Stimulated activated CD4-positive, alpha-beta T cell treated with anti-CD3 and anti-CD28 coated beads, Interleukin-2, amount 100 ng/mL, for 4 hours (primary cell): ENCODE results near the gene ARCN1.
"Not testable (repeated sequence)": the region's sequence is repeated elsewhere in the genome, so short reads cannot be mapped to it uniquely, and the experiment has no call there.

ENCODE experiments used
- DNase-seq: peaks from one replicate; pipeline ENCODE4 v3.0.0-alpha.2; 2020; ENCODE audit warnings: low read depth

The ARCN1 gene

DNA sequence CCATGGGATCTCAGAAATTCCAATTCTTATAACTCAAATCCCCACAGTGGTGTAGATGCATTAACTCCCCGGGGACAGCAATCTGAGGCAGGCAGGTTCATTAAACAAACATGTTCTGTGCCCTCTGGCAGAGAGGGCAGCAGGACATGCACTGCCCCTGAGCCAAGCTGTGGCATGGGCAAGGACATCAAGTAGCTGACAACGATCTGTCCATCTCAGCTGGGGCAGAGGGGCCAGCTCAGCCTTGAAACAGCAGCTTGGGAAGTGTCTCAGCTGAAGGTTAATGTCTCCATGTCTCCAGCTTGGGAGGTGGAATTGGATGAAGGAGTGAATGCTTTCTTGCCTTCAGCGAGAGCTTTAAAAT, 27.6 kb upstream of the ARCN1 start:
- DNase-seq, result no peak

DNA sequence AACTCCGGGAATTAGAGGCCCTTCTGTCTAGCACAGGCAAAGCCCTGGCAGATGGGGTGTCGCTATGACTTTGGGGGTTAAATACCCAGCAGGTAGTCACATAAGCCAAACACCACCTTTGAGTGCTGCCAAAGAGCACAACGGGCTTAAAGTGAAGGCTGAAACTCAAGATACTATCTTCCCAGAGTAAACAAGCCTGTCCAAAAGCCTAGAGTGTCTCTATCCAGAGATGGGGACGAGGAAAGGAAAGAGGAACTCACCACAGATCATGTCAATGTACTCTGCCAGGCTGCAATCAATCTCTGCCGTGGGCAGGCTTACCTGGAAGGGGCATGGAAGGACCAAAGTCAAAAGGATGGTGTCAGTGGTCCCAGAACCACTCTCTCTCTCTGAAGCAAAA, 26.7 kb upstream of the ARCN1 start:
- DNase-seq, result no peak

DNA sequence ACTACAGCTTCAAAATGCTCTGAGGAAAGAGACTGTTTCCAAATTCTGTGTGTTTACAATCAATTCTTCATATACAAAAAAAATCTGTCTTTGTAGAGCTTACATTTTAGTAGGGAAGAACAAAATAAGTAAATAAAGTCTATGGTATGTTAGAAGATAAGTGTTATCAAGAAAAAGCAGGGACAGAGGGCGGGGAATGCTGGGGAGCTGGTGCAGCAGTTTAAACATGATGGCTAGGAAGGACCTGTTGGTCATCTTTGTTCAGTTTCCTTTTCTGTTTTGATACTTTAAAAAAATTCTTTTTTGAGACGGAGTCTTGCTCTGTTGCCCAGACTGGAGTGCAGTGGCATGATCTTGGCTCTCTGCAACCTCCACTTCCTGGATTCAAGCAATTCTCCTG, 25.1 kb upstream of the ARCN1 start:
- no peak for DNase-seq

DNA sequence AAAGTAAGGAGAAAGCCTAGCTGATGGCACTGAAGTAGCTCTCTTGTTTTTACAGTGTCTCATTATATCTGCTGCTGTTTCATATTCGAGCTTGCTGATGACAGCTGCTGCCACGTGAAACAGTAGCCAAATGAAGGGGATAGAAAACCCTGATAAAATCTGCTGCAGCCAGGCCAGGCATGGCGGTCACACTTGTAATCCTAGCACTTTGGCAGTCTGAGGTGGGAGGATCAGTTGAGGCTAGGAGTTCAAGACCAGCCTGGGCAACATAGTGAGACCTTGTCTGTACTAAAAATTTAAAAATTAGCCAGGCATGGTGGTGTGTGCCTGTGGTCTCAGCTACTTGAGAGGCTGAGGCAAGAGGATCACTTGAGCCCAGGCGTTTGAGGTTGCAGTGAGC, 19.9 kb upstream of the ARCN1 start:
- DNase-seq, result no peak

DNA sequence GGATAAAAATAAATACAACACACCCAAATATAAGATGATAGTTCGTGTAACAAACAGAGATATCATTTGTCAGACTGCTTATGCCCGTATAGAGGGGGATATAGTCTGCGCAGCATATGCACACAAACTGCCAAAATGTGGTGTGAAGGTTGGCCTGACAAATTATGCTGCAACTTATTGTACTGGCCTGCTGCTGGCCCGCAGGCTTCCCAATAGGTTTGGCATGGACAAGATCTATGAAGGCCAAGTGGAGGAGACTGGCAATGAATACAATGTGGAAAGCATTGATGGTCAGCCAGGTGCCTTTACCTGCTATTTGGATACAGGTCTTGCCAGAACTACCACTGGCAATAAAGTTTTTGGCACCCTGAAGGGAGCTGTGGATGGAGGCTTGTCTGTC, 11.4 kb upstream of the ARCN1 start:
- no peak for DNase-seq

DNA sequence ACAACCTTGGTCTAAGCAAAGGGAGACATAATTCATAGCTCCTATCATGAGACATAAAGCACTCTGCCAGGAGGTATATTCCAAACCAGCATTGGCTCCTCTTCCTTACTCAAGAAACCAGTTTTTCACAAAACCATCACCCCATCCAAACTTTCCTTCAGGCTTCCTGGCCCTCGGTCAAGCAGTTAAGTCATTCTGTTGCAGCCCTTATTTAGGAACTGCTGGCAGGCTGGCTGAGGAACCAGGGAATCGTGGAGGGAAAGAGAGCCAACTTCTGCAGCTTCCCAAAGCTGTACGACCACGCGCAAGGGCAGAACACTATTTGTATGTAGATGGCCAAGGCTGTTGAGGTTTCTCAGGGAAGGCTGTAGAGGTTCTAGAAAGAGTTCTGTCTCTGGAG, 7.2 kb upstream of the ARCN1 start:
- DNase-seq, result no peak

DNA sequence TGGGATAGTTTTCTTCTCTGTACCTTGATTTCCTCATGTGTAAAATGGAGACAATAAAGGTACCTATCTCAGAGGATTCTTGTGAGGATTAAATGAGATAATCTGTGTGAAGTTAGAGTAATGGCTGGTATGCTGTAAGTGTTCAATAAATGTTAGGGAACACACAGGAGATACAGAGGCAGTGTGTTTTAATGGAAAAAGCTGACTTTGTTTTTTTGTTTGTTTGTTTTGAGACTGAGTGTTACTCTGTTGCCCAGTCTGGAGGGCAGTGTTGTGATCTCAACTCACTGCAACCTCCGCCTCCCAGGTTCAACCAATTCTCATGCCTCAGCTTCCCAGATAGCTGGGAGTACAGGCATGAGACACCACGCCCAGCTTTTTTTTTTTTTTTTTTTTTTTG, 2.5 kb upstream of the ARCN1 start:
- DNase-seq, result no peak

DNA sequence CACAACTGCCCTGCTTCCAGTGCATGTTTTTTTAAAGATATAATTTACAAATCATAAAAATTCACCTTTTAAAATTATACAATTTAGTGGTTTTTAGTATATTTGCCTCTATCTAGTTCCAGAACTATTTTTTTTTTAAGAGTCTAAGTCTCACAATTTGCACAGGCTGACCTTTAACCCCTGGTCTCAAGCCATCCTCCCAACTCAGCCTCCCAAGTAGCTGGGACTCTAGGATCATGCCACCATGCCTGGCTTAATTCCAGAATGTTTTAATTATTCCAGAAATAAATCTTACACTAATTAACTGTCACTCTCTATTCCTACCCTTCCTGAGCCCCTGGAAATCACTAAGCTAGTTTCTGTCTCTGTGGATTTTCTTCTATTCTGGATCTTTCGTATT, 1.4 kb upstream of the ARCN1 start:
- no peak for DNase-seq

DNA sequence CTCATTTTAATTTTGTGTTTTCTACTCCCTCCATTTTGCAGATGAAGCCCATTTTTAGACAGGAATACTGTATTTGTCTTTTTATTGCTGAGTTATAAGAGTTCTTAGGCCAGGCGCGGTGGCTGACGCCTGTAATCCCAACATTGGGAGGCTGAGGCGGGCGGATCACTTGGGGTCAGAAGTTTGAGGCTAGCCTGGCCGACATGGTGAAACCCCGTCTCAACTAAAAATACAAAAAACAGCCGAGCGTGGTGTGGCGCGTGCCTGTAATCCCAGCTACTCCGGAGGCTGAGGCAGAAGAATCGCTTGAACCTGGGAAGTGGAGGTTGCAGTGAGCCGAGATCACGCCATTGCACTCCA, 528 bp upstream of the ARCN1 start:
- DNase-seq, result not testable (repeated sequence)

DNA sequence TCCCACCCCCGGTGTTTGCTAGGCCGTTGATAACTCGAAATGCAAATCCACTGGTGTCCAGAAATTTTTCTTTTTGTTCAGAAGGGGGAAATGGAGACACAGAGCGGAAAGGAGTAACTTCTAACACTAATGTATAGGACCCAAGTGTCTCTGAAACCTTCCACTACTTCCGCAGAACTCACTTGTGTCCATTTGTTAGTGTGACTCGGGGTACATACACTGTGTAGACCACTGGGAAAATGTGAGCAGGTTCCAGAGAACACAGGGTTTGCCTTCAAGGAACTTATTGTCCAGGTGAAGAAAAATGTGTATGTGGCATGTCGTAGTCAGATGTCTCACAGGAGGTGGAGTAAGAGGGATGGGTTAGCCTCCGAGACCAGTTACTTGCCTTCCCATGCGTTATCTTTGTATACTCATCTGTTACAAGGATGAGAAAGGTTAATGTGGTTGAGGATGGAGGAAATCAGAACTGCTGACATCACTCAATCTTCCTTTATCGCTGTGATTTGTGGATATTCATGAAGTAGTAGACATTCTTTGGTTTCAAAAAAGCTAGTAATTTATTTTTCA, 857 bp downstream of the ARCN1 start:
- no peak for DNase-seq

DNA sequence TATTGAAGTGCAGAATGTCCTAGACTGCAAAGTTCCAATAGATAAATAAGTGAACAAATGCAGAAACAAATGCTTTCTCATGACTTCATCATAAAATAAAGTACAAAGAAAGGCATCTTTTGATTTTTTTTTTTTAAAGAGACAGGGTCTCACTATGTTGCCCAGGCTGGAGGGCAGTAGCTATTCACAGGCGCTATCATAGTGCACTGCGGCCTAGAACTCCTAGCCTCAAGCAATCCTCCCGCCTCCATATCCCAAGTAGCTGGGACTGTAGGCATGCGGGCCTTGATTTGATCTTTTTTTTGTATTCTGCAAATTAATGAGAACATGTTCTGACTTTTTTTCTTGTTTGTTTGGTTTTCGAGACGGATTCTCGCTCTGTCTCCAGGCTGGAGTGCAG, 2.4 kb downstream of the ARCN1 start:
- no peak for DNase-seq

DNA sequence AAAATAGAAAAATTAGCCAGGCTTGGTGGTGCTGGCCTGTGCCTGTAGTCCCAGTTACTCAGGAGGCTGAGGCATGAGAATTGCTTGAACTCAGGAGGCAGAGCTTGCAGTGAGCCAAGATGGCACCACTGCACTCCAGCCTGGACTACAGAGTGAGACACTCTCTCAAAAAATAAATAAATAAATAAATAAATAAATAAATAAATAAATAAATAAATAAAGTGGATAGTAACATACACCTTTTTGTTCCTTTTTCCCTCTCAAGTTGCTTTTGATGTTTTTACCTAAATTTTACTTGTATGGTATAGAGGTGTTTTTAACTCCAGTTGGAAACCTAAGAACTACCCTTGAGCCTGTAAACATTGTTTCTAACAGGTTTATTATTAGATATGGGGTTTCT, 5.8 kb downstream of the ARCN1 start:
- DNase-seq, result not testable (repeated sequence)

DNA sequence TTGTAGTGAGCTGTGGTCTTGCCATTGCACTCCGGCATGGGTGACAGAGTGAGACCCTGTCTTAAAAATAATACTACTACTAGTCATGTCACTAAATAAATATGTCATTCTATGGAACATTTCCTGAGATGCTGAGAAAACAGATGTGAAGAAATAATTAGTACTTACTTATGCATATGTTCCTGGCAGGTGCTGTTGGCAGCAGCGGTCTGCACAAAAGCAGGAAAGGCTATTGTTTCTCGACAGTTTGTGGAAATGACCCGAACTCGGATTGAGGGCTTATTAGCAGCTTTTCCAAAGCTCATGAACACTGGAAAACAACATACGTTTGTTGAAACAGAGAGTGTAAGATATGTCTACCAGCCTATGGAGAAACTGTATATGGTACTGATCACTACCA, 8.8 kb downstream of the ARCN1 start:
- no peak for DNase-seq

DNA sequence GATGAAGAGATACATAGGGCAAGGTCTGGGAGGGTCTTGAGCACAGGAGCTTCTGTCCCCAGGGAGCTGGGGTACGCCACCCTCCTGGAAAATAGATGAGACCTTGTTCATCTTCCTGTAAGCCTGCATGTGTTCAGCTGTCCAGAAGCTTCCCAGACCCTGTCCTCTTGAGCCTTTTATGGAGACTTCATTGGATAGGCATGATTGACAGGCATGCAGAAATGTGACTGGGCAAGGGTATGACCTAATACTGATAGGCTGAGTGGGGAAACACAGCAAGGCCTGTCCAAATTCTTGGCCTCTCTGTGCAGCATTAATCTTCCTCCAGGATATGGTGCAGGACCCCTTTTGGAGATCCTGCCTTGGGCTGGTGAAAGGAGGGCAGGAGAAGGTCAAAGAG, 15.7 kb downstream of the ARCN1 start:
- DNase-seq, result no peak

DNA sequence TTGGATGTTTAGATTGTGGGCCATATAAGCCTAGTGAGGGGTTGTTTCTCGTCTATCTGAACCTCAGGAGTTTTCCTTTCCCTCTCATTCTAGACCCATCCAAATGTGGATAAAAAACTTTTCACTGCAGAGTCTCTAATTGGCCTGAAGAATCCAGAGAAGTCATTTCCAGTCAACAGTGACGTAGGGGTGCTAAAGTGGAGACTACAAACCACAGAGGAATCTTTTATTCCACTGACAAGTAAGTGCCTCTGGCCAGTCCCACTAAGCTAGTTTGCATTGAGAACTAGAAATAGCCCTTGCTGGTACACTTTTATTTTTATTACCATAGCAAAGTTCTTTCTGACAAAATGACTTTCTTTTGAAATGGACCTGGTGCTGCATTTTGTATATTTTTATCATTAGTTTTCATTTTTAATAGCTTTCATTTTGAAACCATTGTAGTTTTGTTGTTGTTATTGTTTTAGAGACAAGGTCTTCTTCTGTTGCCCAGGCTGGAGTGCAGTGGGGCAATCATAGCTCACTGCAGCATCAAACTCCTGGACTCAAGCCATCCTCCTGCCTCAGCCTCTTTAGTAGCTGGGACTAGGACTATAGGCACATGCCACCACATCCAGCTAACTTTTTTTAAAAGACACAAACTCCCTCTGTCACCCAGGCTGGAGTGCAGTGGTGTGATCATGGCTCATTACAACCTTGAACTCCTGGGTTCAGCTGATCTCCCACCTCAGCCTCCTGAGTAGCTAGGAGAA, 20.6 kb downstream of the ARCN1 start:
- no peak for DNase-seq

DNA sequence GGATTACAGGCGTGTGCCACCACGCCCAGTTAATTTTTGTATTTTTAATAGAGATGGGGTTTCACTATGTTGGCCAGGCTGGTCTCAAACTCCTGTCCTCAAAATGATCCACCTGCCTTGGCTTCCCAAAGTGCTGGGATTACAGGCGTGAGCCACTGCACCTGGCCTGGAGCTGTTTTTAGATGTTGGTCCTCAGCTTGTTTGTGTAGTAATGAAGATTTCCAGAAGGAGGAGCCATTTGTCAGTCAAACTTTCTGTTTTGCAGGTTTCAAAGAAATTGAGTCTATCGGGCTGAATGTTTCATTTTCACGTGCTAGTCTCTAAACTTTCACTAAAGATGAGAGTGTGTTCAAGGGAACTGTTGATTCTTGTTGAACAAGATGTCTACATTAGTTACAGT, 22.8 kb downstream of the ARCN1 start:
- DNase-seq, result not testable (repeated sequence)

DNA sequence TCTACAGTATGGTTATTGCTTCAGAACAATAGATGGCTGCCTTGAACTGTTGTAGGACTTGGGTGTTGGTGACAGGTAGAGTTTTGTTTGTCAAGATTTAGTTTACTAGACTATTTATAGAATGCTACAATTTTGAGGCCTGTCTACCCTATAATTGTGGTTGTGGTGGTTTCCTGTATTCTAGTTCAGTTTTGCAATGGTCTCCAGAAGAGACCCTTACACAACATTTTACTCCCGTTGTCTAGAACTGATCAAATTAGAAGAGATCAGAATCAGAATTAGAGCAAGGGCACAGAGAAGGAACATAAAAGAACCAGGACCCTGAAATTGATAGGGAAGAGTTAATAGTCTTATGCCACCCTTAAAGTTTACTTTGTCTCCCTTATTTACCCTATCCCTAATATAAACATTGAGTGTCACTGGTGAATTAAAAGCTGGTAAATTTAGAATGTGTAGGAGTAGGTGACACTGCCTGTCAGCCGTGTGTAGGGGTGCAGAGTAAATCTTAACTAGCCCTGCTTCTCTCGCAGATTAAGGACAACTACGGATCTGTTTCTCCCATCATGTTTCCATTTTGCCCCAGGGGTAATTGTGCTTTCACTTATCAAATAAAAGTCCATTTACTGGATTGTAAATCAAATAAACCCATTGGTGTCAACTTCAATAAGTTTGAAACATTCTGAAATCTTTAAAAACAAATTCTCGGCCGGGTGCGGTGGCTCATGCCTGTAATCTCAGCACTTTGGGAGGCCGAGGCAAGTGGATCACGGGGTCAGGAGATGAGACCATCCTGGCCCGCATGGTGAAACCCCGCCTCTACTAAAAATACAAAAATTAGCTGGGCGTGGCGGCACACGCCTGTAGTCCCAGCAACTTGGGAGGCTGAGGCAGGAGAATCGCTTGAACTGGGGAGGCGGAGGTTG, 24.3 kb downstream of the ARCN1 start:
- no peak for DNase-seq

DNA sequence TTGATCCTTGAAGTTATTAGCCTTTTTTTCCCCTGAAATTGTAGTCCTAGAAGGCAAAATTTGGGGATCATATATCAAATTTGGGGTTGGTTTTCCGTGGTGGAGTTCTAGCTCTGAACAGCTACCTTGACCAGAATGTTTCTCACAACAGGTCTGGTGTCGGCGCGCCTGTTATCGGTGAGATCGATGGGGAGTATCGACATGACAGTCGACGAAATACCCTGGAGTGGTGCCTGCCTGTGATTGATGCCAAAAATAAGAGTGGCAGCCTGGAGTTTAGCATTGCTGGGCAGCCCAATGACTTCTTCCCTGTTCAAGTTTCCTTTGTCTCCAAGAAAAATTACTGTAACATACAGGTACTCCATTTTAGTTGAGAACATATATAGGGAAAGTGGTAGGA, 25.3 kb downstream of the ARCN1 start:
- no peak for DNase-seq

DNA sequence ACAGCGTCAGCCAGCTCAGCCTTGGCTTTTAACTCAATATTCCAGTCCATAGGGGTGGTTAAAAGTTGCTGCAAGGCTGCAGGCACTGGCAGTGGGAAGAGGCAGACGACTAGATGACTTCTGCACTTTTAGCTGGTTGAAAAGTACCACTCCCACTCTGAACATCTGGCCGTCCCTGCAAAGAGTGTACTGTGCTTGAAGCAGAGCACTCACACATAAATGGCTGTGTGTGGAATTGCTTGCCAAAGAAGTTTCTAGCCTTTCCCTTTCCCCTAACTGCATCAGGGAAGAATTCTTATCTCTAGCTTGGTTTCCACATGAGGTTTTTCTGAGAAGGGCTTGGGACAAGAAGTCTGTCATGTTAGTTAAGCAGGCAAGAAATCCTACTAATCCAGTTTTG, 30.1 kb downstream of the ARCN1 start:
- DNase-seq, result no peak

DNA sequence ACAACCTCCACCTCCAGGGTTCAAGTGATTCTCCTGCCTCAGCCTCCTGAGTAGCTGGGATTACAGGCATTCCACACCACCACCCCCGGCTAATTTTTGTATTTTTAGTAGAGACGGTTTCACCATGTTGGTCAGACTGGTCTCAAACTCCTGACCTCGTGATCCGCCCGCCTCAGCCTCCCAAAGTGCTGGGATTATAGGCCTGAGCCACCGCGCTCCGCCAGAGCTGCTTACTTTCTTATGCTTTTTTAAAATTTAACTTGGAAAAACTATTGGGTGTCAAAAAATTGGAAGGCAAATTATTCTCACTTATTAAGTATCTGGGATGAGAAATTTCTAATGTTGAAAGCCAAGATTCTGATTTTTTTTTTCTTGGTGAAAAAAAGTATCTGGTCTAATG, 31.5 kb downstream of the ARCN1 start:
- not testable (repeated sequence) for DNase-seq

DNA sequence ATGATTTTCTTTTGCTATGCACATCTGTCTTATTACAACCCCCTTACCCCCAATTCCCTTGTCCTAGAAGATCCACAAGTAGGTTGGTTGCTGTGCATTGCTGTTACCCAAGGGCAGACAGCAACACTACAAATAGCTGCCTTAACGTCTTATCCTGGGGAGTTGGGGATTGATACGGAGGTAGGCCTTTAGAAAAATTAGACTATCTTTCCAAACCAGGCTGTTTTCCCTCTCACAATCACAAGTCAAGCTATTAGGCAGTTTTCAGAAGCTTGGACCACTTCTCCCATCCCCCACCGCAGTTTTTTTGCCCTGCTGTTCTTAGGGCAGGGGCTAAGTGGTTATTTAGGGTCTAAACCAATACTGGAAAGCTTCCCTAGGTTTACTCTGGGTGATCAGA, 32.4 kb downstream of the ARCN1 start:
- no peak for DNase-seq

DNA sequence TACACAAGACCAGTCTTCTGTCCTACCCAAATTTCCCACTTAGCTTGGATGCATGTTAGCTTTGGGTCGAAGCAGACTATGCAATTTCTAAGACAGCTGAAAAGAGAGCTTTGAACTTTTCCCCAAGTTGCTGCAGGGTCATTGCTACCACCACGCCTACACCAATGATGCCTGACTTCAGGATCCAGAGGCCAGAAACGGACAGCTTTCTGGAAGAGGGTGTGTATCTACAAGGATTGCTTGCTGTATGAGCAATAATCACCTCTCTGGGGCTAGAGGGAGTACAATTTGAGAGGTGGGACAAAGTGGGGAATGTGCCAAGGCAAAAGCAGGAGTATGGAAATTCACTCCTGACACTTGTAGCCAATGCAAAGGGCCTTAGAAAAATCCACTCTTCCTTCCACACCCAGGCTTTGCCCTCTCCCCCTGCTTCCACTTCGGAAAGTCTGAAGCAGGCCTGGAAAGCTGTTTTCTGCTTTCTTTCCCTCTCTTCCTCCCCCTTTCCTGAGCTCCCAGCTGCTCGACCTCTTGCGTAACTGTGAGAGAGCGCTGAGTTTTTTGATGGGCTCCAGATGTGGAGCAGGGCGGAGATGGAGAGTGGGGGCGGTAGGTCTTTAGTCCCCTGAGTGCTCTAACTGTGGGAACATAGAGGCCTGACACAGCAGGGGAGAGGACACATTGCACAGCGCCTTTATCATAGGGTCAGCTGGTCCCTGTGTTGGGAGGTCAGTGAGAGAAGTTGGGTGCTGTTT, 33.1 kb downstream of the ARCN1 start:
- DNase-seq, result no peak
